IMR-90 (cell line): ENCODE data around the gene HMG20B. TPM values are rescaled to one million over a fixed set of nuclear protein-coding genes. Genes with fewer than 3 reads are reported as not detected.

Experiments
- ATAC-seq: fragments of 200-7000 bp; cut with Tn5 transposase; 2 replicates; pipeline ENCODE4 v1.9.1; 2020; ENCODE audit warnings: low read depth, mild to moderate bottlenecking, moderate library complexity
- BruUV-seq: library from RNA; stranded (reverse); fragments of 400-500 nt; replicated peaks from 2 replicates; lab custom pipeline; 2021; lab: Mats Ljungman, UMichigan
- CTCF ChIA-PET: fragments of 300-600 bp; formaldehyde crosslinking; extraction: SDS; loops from one replicate; lab custom pipeline; 2021; ENCODE audit warnings: antibody characterized with exemption; lab: Yijun Ruan, JAX
- POLR2A ChIA-PET: fragments of 300-600 bp; sonication (Branson Sonifier 250); formaldehyde crosslinking; loops from one replicate; lab custom pipeline; 2022; ENCODE audit warnings: antibody characterized with exemption; ENCODE audit not compliant: unreplicated experiment; lab: Charles Lee
- DNase-seq: peaks from one replicate; pipeline ENCODE4 v3.0.0; 2013
- H2AFZ ChIP-seq: replicated peaks from 2 replicates; pipeline ENCODE3; 2013; ENCODE audit warnings: low read length, mild to moderate bottlenecking; ENCODE audit not compliant: poor library complexity
- H2AK5ac ChIP-seq: 2 replicates; pipeline ENCODE4 v1.6.1; 2013; ENCODE audit warnings: low read depth, low read length, inconsistent platforms
- H2AK9ac ChIP-seq: replicated peaks from 2 replicates; pipeline ENCODE3; 2013; ENCODE audit warnings: mild to moderate bottlenecking, low read depth, low read length, moderate library complexity; ENCODE audit not compliant: poor library complexity
- H2BK120ac ChIP-seq: 2 replicates; pipeline ENCODE4 v1.6.1; 2013; ENCODE audit warnings: low read depth, low read length, inconsistent platforms
- H2BK15ac ChIP-seq: 3 replicates; pipeline ENCODE4 v1.6.1; 2013; ENCODE audit warnings: low read depth, low read length, inconsistent platforms
- H2BK20ac ChIP-seq: 2 replicates; pipeline ENCODE4 v1.6.1; 2013; ENCODE audit warnings: low read depth, mild to moderate bottlenecking, inconsistent platforms, low read length, moderate library complexity
- H2BK5ac ChIP-seq: 2 replicates; pipeline ENCODE4 v1.6.1; 2013; ENCODE audit warnings: mild to moderate bottlenecking, low read depth, low read length, inconsistent platforms; ENCODE audit not compliant: poor library complexity, severe bottlenecking
- H3K14ac ChIP-seq: replicated peaks from 2 replicates; pipeline ENCODE4 v1.6.1; 2013; ENCODE audit warnings: low read depth, low read length, inconsistent platforms
- H3K18ac ChIP-seq: 2 replicates; pipeline ENCODE4 v1.6.1; 2013; ENCODE audit warnings: low read depth, low read length, control low read depth
- H3K23ac ChIP-seq: 2 replicates; pipeline ENCODE4 v1.6.1; 2013; ENCODE audit warnings: low read depth, low read length, inconsistent platforms
- H3K27ac ChIP-seq: 2 replicates; pipeline ENCODE4 v1.5.1; 2013; ENCODE audit warnings: mild to moderate bottlenecking, control low read depth, low read length; ENCODE audit not compliant: insufficient read depth
- H3K27me3 ChIP-seq: 2 replicates; pipeline ENCODE4 v1.6.1; 2013; ENCODE audit warnings: low read length; ENCODE audit not compliant: control insufficient read depth, insufficient read depth
- H3K36me3 ChIP-seq: 2 replicates; pipeline ENCODE4 v1.6.1; 2013; ENCODE audit warnings: low read length, mixed read lengths; ENCODE audit not compliant: control insufficient read depth, insufficient read depth
- H3K4ac ChIP-seq: 2 replicates; pipeline ENCODE4 v1.6.1; 2013; ENCODE audit warnings: low read depth, low read length, inconsistent platforms
- H3K4me1 ChIP-seq: 2 replicates; pipeline ENCODE4 v1.6.1; 2013; ENCODE audit warnings: low read length, mixed read lengths; ENCODE audit not compliant: control insufficient read depth, insufficient read depth
- H3K4me2 ChIP-seq: 2 replicates; pipeline ENCODE4 v1.6.1; 2013; ENCODE audit warnings: low read depth, mild to moderate bottlenecking, control low read depth, low read length, moderate library complexity
- H3K4me3 ChIP-seq: 2 replicates; pipeline ENCODE4 v1.5.1; 2013; ENCODE audit warnings: low read depth, mild to moderate bottlenecking, control low read depth, low read length, moderate library complexity; ENCODE audit not compliant: insufficient read depth
- H3K56ac ChIP-seq: 2 replicates; pipeline ENCODE4 v1.6.1; 2013; ENCODE audit warnings: low read length, inconsistent platforms; ENCODE audit not compliant: insufficient read depth; ENCODE audit errors: extremely low read depth
- H3K79me1 ChIP-seq, 2 experiments: 2 replicates each; pipeline ENCODE4 v1.6.1; 2013; ENCODE audit warnings: low read length in 2 of 2, inconsistent platforms in 1 of 2, low read depth in 1 of 2
- H3K9ac ChIP-seq: 2 replicates; pipeline ENCODE4 v1.6.1; 2013; ENCODE audit warnings: low read depth, low read length, control low read depth
- H3K9me1 ChIP-seq: 2 replicates; pipeline ENCODE4 v1.6.1; 2013; ENCODE audit warnings: low read length, inconsistent platforms; ENCODE audit not compliant: insufficient read depth
- H3K9me3 ChIP-seq: 2 replicates; pipeline ENCODE4 v1.6.1; 2013; ENCODE audit warnings: low read length; ENCODE audit not compliant: control insufficient read depth, insufficient read depth
- H4K20me1 ChIP-seq: 2 replicates; pipeline ENCODE4 v1.6.1; 2013; ENCODE audit warnings: low read length, inconsistent platforms; ENCODE audit not compliant: insufficient read depth
- H4K5ac ChIP-seq: 2 replicates; pipeline ENCODE4 v1.6.1; 2013; ENCODE audit warnings: mild to moderate bottlenecking, low read depth, low read length, control low read depth
- H4K8ac ChIP-seq, 2 experiments: 2 replicates each; pipeline ENCODE4 v1.6.1; 2013; ENCODE audit warnings: low read depth in 2 of 2, low read length in 2 of 2, control low read depth in 1 of 2, inconsistent platforms in 1 of 2
- H4K91ac ChIP-seq: 2 replicates; pipeline ENCODE4 v1.6.1; 2013; ENCODE audit warnings: low read depth, low read length, inconsistent platforms; ENCODE audit not compliant: insufficient read depth
- BHLHE40 ChIP-seq: fragments of 150-350 bp; IDR thresholded peaks from 2 replicates; pipeline ENCODE4 v1.6.1; 2016; ENCODE audit warnings: mild to moderate bottlenecking, low read depth, low read length
- CEBPB ChIP-seq: IDR thresholded peaks from 2 replicates; pipeline ENCODE4 v1.6.1; 2012; ENCODE audit warnings: low read depth, low read length, improper control_type of control experiment
- CHD1 ChIP-seq: IDR thresholded peaks from 2 replicates; pipeline ENCODE4 v1.6.1; 2012; ENCODE audit warnings: low read depth, low read length, improper control_type of control experiment
- ELK1 ChIP-seq: fragments of 150-350 bp; IDR thresholded peaks from 2 replicates; pipeline ENCODE4 v1.6.1; 2016; ENCODE audit warnings: low read depth, mild to moderate bottlenecking, low read length, moderate library complexity, borderline replicate concordance
- MAFK ChIP-seq: IDR thresholded peaks from 2 replicates; pipeline ENCODE4 v1.6.1; 2012; ENCODE audit warnings: low read depth, low read length, improper control_type of control experiment
- MAZ ChIP-seq: IDR thresholded peaks from 2 replicates; pipeline ENCODE4 v1.6.1; 2012; ENCODE audit warnings: low read depth, mild to moderate bottlenecking, low read length, improper control_type of control experiment, moderate library complexity, borderline replicate concordance
- NFE2L2 ChIP-seq: fragments of 150-350 bp; IDR thresholded peaks from 2 replicates; pipeline ENCODE4 v1.6.1; 2016; ENCODE audit warnings: low read depth, mild to moderate bottlenecking, low read length
- RAD21 ChIP-seq: IDR thresholded peaks from 2 replicates; pipeline ENCODE4 v1.6.1; 2012; ENCODE audit warnings: low read length, improper control_type of control experiment
- RCOR1 ChIP-seq: IDR thresholded peaks from 2 replicates; pipeline ENCODE4 v1.6.1; 2012; ENCODE audit warnings: mild to moderate bottlenecking, low read length, improper control_type of control experiment; ENCODE audit not compliant: insufficient replicate concordance
- RFX5 ChIP-seq: IDR thresholded peaks from 2 replicates; pipeline ENCODE4 v1.8.0; 2012; ENCODE audit warnings: low read depth, mild to moderate bottlenecking, low read length, moderate library complexity
- SMC3 ChIP-seq: fragments of 150-350 bp; IDR thresholded peaks from 2 replicates; pipeline ENCODE4 v1.6.1; 2016; ENCODE audit warnings: low read depth, mild to moderate bottlenecking, antibody characterized with exemption, low read length, moderate library complexity
- USF2 ChIP-seq: fragments of 150-350 bp; IDR thresholded peaks from 2 replicates; pipeline ENCODE4 v1.6.1; 2017; ENCODE audit warnings: mild to moderate bottlenecking, antibody characterized with exemption, low read length, low read depth
- WGBS, 2 experiments: methylation state at CpG; one replicate each; pipeline versions ENCODE4 v1.1.5 to v1.1.7; 2013; ENCODE audit warnings: missing lambda C conversion rate in 2 of 2; ENCODE audit not compliant: insufficient read length in 1 of 2; ENCODE audit errors: extremely low coverage in 2 of 2; 5-methylcytosine and 5-hydroxymethylcytosine counted together
- dilution Hi-C: fragments of 300-500 bp; cut with HindIII; formaldehyde crosslinking; loops from one replicate; pipeline ENCODE4 v1.14.3; 2018; ENCODE audit warnings: low sequenced_read_pairs; ENCODE audit not compliant: unreplicated experiment
- in situ Hi-C: fragments of 300-500 bp; cut with MboI; formaldehyde crosslinking; loops from 3 replicates; pipeline ENCODE4 v1.14.3; 2019; ENCODE audit warnings: low sequenced_read_pairs, inconsistent platforms, mixed read lengths
- intact Hi-C: fragments of 100-400 bp; cut with micrococcal nuclease; formaldehyde crosslinking; loops from 2 replicates; pipeline ENCODE4 v1.10.0; 2022
- polyA plus RNA-seq, 3 experiments: library from polyadenylated mRNA; depleted of rRNA; stranded (reverse); fragments of >200 nt; gene quantifications; 2 replicates each; pipeline ENCODE4 v1.2.3, GENCODE V29; 2012; ENCODE audit warnings: low replicate concordance in 1 of 3
- total RNA-seq: library from RNA; depleted of rRNA; stranded (reverse); fragments of >200 nt; gene quantifications from 2 replicates; pipeline ENCODE4 v1.2.3, GENCODE V29; 2012
- TF ChIP-seq, protein P1 (sequence below): conservative IDR thresholded peaks from 2 replicates; pipeline ENCODE4 v1.5.1; 2012; ENCODE audit warnings: mild to moderate bottlenecking, low read depth, low read length, improper control_type of control experiment

The HMG20B gene
- total and polyA plus RNA-seq, 2 of the 4 experiments (the other 2 are of a cell fraction) = 57.5 to 63.8 TPM

DNA sequence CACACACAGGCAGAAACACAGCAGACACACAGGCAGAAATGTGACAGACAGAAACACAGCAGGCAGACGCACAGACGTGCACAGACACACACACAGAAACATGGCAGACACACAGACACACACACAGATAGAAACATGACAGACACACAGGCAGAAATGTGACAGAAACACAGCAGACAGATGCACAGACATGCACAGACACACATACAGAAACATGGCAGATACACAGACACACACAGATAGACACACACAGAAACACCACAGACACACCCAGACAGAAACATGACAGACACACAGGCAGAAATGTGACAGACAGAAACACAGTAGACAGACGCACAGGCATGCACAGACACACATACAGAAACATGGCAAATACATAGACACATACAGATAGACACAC is 32.6 kb downstream of the HMG20B start:
- Histone ChIP-seq H2BK120ac (no peak overlapping the region), H3K4me1 (peaks cover 11% of the 10 kb centered on the region), H4K91ac (no peak overlapping the region), H3K4me2 (no peak overlapping the region), H3K56ac (no peak overlapping the region), H3K9ac (no peak overlapping the region), H3K27me3 (no peaks in the 10 kb centered on the region), H4K5ac (no peak overlapping the region), H2AK9ac (peak overlapping the region; percentile 93), H3K9me3 (no peaks in the 10 kb centered on the region), H4K8ac (no peak overlapping the region), H2BK5ac (no peak overlapping the region), H3K23ac (peak overlapping the region; percentile 11; the same call in 1 of the 2 replicates), H2BK20ac (no peak overlapping the region), H3K4ac (no peak overlapping the region), H3K9me1 (0 out of 2 replicates have a peak, but pooled peaks cover 6% of the 10 kb centered on the region), H3K27ac (no peak overlapping the region), H2AK5ac (peak overlapping the region; percentile 42; the same call in 1 of the 2 replicates), H3K18ac (no peak overlapping the region), H3K36me3 (peaks cover 2% of the 10 kb centered on the region; the same call in 1 of the 2 replicates), H4K20me1 (no peaks in the 10 kb centered on the region), H2BK15ac (peak overlapping the region; percentile 7; the same call in 1 of the 3 replicates), H2AFZ (peak overlapping the region; percentile 9), H3K4me3 (no peak overlapping the region), H3K79me1 (peaks cover 7 to 17% of the 10 kb centered on the region in 2 experiments), H3K14ac (peak overlapping the region; percentile 42)
- WGBS, 2 experiments = 100% methylated on average over 1 of the region's 3 CpGs; no CpG with 5 or more reads in 1 of the 2 experiments
- in situ Hi-C loops (loop anchor here (25.0 kb wide), 1 partner anchor 293 kb away; no protein-coding TSS in a partner anchor), intact Hi-C loops (no loop called here), dilution Hi-C loops (no loop called here)
- DNase-seq = no peak
- TF ChIP-seq RAD21 (no peak), USF2 (no peak), MAZ (no peak), ELK1 (no peak), SMC3 (no peak), CEBPB (no peak), NFE2L2 (no peak), RCOR1 (no peak), CHD1 (no peak), BHLHE40 (no peak), RFX5 (no peak), MAFK (no peak)
- TF ChIP-seq, protein P1, sequence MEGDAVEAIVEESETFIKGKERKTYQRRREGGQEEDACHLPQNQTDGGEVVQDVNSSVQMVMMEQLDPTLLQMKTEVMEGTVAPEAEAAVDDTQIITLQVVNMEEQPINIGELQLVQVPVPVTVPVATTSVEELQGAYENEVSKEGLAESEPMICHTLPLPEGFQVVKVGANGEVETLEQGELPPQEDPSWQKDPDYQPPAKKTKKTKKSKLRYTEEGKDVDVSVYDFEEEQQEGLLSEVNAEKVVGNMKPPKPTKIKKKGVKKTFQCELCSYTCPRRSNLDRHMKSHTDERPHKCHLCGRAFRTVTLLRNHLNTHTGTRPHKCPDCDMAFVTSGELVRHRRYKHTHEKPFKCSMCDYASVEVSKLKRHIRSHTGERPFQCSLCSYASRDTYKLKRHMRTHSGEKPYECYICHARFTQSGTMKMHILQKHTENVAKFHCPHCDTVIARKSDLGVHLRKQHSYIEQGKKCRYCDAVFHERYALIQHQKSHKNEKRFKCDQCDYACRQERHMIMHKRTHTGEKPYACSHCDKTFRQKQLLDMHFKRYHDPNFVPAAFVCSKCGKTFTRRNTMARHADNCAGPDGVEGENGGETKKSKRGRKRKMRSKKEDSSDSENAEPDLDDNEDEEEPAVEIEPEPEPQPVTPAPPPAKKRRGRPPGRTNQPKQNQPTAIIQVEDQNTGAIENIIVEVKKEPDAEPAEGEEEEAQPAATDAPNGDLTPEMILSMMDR = no peak
- ATAC-seq = no peak
- ChIA-PET CTCF (no interaction called here), POLR2A (no interaction called here)
- BruUV-seq = no TSS peak
